Measurements from ENCODE around the gene COL2A1. TPM values are rescaled to one million over a fixed set of nuclear protein-coding genes. Genes with fewer than 3 reads are reported as not detected.
A peak's percentile ranks its signal among the peaks of the same experiment; 100 is the strongest.

Gene COL2A1
- total RNA-seq, 1 experiment from 2014 or later, result 201 TPM

DNA sequence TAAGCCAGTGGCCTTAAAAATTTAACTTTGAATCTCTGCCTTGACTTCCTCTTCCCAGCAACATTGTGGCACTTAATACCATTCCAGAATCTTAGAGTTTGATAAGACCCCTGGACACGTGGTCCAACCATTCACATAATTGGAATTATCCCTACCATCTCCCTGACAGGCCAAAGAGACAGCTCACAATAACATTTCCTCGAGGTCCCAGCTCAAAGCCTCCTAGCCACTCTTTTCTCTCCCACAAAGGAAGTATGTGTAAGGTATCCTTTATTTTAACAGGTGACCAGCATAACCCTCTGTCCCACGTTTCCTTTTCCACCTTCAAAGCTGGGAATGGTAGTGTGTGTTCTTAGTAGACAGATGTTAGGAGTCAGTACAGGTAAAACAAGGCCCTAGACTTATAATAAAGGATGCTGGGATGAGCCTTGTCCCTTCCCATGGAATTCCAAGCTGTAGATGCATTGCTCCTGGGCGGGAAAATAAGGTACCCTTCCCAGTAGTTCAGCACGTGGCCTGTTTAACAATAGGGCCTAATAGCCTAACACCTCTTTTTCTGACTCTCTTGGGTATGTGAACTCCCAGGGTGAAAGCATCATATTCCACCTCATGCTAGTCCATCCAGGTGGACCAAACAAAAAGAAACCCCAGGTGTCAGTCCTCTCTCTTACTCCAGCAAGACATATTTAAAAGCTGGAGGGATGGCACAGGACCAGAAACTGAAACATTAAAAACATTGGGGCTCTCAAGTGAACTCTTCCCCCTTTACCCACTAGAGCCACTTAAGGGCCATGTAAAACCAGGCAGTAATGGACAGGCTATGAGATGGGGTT, 37.5 kb upstream of the COL2A1 start:
- Histone ChIP-seq H3K27me3 (replicated peaks; ENCODE audit: control insufficient read depth, insufficient read depth, low read length) (no peaks in the 10 kb centered on the region), H3K9me3 (no peaks in the 10 kb centered on the region), H3K4me3 (ENCODE audit: low read depth, low read length) (no peak overlapping the region), H3K36me3 (ENCODE audit: control insufficient read depth, insufficient read depth, low read length) (peaks cover 5% of the 10 kb centered on the region; the same call in 1 of the 2 replicates), H3K4me1 (peaks cover 46% of the 10 kb centered on the region)
- Mint-ChIP-seq H3K27ac (ENCODE audit: unreplicated experiment) (no peak overlapping the region), H3K27me3 (ENCODE audit: insufficient read depth, unreplicated experiment) (no peaks in the 10 kb centered on the region), H3K36me3 (ENCODE audit: insufficient read depth, unreplicated experiment) (peaks cover 33% of the 10 kb centered on the region), H3K4me1 (ENCODE audit: low read depth, unreplicated experiment) (peaks cover 54% of the 10 kb centered on the region), H3K9me3 (ENCODE audit: unreplicated experiment) (no peaks in the 10 kb centered on the region), H3K4me3 (ENCODE audit: unreplicated experiment) (no peak overlapping the region)
- CTCF ChIA-PET, result no interaction called here
- TF ChIP-seq, protein P1, sequence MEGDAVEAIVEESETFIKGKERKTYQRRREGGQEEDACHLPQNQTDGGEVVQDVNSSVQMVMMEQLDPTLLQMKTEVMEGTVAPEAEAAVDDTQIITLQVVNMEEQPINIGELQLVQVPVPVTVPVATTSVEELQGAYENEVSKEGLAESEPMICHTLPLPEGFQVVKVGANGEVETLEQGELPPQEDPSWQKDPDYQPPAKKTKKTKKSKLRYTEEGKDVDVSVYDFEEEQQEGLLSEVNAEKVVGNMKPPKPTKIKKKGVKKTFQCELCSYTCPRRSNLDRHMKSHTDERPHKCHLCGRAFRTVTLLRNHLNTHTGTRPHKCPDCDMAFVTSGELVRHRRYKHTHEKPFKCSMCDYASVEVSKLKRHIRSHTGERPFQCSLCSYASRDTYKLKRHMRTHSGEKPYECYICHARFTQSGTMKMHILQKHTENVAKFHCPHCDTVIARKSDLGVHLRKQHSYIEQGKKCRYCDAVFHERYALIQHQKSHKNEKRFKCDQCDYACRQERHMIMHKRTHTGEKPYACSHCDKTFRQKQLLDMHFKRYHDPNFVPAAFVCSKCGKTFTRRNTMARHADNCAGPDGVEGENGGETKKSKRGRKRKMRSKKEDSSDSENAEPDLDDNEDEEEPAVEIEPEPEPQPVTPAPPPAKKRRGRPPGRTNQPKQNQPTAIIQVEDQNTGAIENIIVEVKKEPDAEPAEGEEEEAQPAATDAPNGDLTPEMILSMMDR (IDR thresholded peaks at IDR 0.05; ENCODE audit: insufficient read depth in 1 of 2, low read depth in 1 of 2, low read length in 1 of 2, severe bottlenecking in 1 of 2, unreplicated experiment in 1 of 2), result no peak
- intact Hi-C loops (cut with micrococcal nuclease; ENCODE audit: unreplicated experiment), result loop anchor here (2.0 kb wide), 1 partner anchor 65 kb away; the partner anchor contains the start of gene SENP1
- BruUV-seq (replicated peaks), result no TSS peak
- POLR2A ChIA-PET, result no interaction called here
- no peak for DNase-seq

DNA sequence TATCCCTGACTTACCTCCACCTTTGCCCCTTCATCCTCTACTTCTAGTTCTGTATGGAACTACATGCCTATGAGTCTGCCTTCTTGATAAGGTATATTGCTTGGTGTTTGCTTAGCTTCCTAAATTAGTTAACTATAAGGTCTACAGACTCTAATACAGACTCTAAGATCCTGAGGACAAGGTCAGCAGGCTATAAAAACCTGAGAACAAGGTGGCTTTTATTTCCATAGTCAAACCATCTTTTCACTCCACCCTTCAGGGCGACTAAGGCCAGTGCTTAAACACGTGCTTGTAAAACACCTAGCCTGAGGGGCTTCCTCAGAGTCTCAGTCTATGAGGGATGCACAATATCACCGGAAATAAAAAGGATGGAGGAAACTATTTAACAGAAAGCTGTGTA, 36.1 kb upstream of the COL2A1 start:
- no peak for DNase-seq
- Mint-ChIP-seq H3K27me3 (ENCODE audit: insufficient read depth, unreplicated experiment) (no peaks in the 10 kb centered on the region), H3K27ac (ENCODE audit: unreplicated experiment) (peak overlapping the region; percentile 8), H3K4me3 (ENCODE audit: unreplicated experiment) (no peak overlapping the region), H3K9me3 (ENCODE audit: unreplicated experiment) (no peaks in the 10 kb centered on the region), H3K36me3 (ENCODE audit: insufficient read depth, unreplicated experiment) (peaks cover 23% of the 10 kb centered on the region), H3K4me1 (ENCODE audit: low read depth, unreplicated experiment) (peaks cover 61% of the 10 kb centered on the region)
- TF ChIP-seq, protein P1 (IDR thresholded peaks at IDR 0.05; ENCODE audit: insufficient read depth in 1 of 2, low read depth in 1 of 2, low read length in 1 of 2, severe bottlenecking in 1 of 2, unreplicated experiment in 1 of 2), result no peak
- POLR2A ChIA-PET, result interaction anchor here (1.3 kb wide), 1 partner anchor 17 kb away, joined by 7 read pairs; no protein-coding TSS in a partner anchor
- peaks cover 5% of the 10 kb centered on the region; the same call in 1 of the 2 replicates for H3K36me3 ChIP-seq (ENCODE audit: control insufficient read depth, insufficient read depth, low read length)
- H3K4me3 ChIP-seq (ENCODE audit: low read depth, low read length), result no peak overlapping the region
- intact Hi-C loops (cut with micrococcal nuclease; ENCODE audit: unreplicated experiment), result loop anchor here (2.0 kb wide), 1 partner anchor 66 kb away; the partner anchor contains the start of gene SENP1
- H3K9me3 ChIP-seq, result no peaks in the 10 kb centered on the region
- no TSS peak for BruUV-seq (replicated peaks)
- no peaks in the 10 kb centered on the region for H3K27me3 ChIP-seq (replicated peaks; ENCODE audit: control insufficient read depth, insufficient read depth, low read length)
- CTCF ChIA-PET, result interaction anchor here (0.5 to 1.2 kb wide), 2 partner anchors 18 to 812 kb away, joined by 3 to 5 read pairs; partner anchors contain the start of gene DDX23
- H3K4me1 ChIP-seq, result peaks cover 49% of the 10 kb centered on the region

DNA sequence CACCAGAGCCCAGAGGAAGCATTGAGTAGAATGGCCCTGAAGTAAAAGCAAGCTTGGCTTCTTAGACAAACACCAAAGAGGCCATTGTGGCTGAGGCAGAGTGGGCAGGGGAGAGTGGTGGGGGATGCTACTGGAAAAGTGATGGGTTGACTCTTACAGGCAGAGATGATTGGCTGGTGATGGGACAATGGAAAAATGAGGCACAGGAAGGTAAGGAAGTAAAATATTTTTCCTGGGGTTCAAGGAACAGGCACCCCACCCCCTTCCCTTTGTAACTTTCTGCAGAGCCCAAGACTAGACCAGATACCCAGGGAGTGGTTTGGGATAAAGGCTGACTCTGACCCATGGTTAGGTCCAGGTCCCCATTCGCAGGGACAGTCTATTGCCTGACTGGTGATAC, 34.9 kb upstream of the COL2A1 start:
- Mint-ChIP-seq H3K36me3 (ENCODE audit: insufficient read depth, unreplicated experiment) (peaks cover 19% of the 10 kb centered on the region), H3K27me3 (ENCODE audit: insufficient read depth, unreplicated experiment) (no peaks in the 10 kb centered on the region), H3K4me1 (ENCODE audit: low read depth, unreplicated experiment) (peaks cover 66% of the 10 kb centered on the region), H3K9me3 (ENCODE audit: unreplicated experiment) (no peaks in the 10 kb centered on the region), H3K27ac (ENCODE audit: unreplicated experiment) (peak overlapping the region; percentile 10), H3K4me3 (ENCODE audit: unreplicated experiment) (no peak overlapping the region)
- Histone ChIP-seq H3K9me3 (no peaks in the 10 kb centered on the region), H3K27me3 (replicated peaks; ENCODE audit: control insufficient read depth, insufficient read depth, low read length) (no peaks in the 10 kb centered on the region), H3K4me1 (peaks cover 49% of the 10 kb centered on the region), H3K36me3 (ENCODE audit: control insufficient read depth, insufficient read depth, low read length) (no peaks in the 10 kb centered on the region), H3K4me3 (ENCODE audit: low read depth, low read length) (no peak overlapping the region)
- no peak for DNase-seq
- intact Hi-C loops (cut with micrococcal nuclease; ENCODE audit: unreplicated experiment), result no loop called here
- CTCF ChIA-PET, result interaction anchor here (1.2 kb wide), 1 partner anchor 17 kb away, joined by 3 read pairs; no protein-coding TSS in a partner anchor
- no TSS peak for BruUV-seq (replicated peaks)
- TF ChIP-seq, protein P1 (IDR thresholded peaks at IDR 0.05; ENCODE audit: insufficient read depth in 1 of 2, low read depth in 1 of 2, low read length in 1 of 2, severe bottlenecking in 1 of 2, unreplicated experiment in 1 of 2), result no peak
- POLR2A ChIA-PET, result no interaction called here
